Measurements from ENCODE around the gene BSN.

DNA sequence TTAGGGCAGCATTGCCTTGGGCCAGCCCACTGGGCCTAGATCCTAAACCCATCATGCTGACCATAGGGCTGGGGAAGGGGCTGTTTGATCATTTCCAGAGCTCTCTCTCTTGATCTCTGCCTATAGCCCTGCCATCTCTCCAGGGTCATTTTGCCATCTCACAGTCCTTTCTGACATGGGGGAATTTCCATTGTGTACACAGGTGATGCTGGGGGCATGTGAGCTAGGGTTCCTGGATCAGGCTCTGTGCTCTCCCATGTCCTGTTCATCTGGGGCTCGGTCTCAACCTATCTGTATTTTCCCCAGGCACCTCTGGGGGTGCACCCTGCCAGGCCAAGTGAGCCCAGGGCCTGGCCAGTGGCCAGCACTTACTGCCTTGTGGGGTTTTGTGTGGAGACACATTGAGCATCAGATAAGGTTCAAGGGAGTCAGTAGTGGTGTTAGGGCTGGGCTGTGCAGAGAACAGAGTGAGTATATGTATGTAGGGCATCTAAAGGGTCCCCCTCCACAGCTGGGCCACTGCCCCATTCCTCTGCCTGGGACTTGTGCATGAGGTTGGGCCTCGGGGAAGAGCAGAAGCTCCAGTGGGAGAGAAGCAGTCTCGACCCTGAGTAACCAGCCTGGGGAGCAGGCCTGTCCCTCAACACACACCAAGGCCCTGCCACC lies 94.2 kb downstream of the BSN start:
- TF ChIP-seq, protein P1, sequence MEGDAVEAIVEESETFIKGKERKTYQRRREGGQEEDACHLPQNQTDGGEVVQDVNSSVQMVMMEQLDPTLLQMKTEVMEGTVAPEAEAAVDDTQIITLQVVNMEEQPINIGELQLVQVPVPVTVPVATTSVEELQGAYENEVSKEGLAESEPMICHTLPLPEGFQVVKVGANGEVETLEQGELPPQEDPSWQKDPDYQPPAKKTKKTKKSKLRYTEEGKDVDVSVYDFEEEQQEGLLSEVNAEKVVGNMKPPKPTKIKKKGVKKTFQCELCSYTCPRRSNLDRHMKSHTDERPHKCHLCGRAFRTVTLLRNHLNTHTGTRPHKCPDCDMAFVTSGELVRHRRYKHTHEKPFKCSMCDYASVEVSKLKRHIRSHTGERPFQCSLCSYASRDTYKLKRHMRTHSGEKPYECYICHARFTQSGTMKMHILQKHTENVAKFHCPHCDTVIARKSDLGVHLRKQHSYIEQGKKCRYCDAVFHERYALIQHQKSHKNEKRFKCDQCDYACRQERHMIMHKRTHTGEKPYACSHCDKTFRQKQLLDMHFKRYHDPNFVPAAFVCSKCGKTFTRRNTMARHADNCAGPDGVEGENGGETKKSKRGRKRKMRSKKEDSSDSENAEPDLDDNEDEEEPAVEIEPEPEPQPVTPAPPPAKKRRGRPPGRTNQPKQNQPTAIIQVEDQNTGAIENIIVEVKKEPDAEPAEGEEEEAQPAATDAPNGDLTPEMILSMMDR (IDR thresholded peaks at IDR 0.05): no peak
- no peak for TF ChIP-seq POLR2A (IDR thresholded peaks at IDR 0.05)

All from right lobe of liver (tissue), 4 donors.